Measurements from ENCODE around the gene PVALEF.
A peak's percentile ranks its signal among the peaks of the same experiment; 100 is the strongest.
"Not testable (repeated sequence)": the region's sequence is repeated elsewhere in the genome, so short reads cannot be mapped to it uniquely, and the experiment has no call there.

The PVALEF gene

DNA sequence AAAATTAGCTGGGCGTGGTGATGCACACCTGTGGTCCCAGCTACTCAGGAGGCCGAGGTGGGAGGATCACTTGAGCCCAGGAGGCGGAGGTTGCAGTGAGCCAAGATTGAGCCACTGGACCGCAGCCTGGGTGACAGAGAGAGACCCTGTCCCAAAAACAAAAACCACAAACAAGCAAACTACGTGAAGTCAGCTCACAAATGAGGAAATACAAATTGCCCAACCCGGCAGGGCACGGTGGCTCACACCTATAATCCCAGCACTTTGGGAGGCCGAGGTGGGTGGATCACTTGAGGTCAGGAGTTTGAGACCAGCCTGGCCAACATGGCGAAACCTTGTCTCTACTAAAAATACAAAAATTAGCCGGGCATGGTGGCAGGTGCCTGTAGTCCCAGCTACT lies 19.1 kb upstream of the PVALEF start:
- DNase-seq = peak; percentile 3

DNA sequence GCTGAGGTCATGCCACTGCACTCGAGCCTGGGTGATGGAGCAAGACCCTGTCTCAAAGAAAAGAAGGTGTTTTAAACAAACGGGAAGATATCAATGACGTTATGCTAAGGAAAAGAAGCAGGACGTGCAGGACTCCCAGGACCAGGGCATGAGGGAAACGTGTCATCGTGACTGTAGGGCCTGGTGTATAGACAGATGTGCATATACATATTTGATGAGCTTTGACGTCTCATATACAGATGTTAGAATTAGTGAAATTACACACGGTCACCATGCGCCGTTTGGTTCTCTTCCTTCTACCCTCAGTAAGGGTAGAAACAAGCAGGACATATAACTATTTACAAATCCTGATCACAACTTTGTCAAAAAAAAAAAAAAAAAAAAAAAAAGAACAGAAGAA lies 17.6 kb upstream of the PVALEF start:
- DNase-seq = no peak

DNA sequence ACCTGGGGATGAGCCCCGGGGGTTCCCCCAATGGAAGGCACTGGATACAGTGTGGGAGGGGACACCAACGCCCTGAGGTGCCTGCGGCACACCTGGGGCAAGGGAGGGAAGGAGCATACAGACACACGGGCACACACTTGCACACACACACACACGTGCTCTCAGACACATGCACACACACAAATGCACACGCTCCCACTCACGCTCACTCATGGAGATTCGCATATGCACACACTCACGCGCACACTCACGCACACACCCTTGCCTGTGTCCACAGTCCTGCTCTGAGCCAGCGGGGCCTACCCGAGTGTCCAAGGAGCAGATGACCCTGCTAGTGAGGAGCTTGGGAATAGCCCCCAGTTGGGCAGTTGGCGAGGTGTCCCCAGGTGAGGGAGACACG lies 16.7 kb upstream of the PVALEF start:
- no peak for DNase-seq

DNA sequence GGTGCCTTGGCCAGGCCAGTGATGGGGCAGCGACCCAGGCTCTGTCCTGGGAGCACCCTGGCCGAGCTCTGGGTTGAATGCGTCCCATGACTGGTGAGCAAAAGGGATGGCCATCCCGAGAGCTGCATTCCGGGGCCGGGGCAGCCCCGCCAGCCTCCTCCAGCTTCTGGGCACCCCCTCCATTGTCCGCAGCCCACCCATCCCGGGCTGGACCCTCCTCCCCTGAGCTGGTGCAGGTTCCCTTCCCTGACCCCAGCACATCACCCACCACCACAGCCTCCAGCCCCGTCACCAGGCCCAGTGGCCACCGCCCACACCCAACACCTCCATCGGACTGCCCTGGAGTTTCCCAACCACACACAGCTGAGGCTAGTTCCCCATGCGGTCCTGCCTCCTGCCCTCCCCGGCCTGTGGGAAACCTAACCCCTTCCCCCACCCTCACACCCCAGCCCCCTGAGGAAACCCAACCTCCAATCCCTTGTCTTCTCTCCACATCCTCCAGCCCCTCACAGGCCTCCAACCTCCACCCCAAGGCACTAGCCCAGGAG lies 16.2 kb upstream of the PVALEF start:
- no peak for DNase-seq

DNA sequence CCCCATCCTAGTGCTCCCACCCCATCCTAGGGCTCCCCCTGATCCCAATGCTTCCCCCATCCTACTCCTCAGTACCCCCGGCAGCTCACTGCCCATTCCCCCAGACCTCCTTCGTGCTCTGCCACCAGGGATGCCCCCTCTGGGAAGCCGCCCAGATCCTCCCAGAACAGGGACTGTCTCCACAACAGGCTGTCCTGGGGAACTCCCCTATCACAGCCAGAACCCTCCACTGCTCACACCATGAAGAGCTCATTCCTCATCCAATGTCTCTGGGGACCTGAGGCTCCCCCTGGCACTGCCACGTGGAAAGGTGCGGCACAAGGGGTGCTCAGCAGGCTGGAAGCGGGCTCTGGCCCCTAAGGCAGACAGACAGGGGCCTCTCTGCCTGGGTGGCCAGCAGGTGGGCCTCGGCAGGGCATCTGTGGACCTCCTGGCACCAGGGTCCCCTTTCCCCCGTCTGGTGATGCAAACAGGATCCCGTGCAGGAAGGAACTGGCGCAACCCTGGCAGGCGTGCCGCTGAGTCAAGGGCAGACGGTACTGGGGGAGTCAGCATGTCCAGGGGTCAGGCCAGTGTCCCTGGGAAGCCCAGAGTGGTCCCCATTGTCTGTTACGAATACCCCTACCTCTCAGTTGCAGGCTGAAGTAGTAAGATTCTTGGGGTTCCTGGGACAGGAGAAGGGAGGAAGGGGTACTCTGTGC lies 14.8 kb upstream of the PVALEF start:
- DNase-seq = no peak

DNA sequence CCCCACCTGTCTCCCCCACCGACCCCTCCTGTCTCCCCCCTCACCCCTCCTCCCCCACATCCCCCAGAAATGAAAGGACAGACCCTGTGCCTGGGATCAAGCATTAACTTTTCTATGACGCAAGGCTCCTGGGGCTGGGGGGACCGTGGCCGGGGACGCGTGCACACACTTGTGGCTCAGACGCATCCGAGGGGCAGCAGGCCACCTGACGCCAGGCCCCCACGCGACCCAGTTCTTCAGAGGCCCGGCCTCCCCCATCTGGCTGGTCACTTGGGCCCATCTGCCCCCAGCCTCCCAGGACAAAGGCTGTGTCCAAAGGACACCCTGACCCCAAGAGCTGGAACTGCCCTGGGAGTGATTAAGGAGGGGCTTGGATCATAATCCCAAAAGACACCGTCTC lies 14.0 kb upstream of the PVALEF start:
- no peak for DNase-seq

DNA sequence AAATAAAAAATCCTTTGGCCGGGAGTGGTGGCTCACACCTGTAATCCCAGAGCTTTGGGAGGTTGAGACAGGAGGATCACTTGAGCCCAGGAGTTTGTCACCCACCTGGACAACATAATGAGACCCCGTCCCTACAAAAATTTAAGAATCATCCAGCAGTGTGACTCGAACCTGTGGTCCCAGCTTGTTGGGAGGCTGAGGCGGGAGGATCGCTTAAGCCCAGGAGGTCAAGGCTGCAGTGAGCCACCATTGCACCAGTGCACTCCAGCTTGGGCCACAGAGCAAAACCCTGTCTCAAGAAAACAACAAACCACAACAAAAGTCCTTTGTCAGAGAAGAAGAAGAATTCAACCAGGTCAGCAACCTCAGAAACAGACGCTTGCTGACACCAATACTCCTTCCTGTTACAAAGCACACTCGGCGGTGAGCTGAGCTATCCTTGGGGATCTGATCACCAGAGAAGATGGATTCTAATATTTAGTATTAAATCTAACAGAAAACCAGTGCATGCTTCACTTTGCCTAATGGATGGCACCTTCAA lies 12.9 kb upstream of the PVALEF start:
- DNase-seq = no peak

DNA sequence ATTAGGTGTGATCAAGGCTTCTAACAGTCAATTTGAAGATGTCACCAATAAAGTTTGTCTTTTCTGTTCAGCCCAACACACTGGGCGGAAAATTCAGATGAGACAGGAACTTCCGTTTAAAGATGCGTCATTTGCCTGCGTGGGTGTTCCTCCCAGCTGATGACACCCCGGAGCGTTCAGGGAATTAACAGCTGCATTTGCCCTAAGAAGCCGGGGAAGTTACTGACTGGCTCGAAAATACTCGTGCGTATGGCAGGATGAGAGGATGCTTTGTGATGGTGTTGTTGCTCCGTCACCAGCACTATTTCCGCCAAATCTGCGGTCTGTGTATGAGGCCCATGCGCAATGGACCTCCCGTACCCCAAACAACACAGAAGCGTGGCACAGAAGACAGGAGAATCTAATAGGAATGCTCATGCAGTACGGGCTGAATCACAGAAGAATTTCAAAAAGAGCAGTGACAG lies 11.9 kb upstream of the PVALEF start:
- DNase-seq = peak; percentile 73

DNA sequence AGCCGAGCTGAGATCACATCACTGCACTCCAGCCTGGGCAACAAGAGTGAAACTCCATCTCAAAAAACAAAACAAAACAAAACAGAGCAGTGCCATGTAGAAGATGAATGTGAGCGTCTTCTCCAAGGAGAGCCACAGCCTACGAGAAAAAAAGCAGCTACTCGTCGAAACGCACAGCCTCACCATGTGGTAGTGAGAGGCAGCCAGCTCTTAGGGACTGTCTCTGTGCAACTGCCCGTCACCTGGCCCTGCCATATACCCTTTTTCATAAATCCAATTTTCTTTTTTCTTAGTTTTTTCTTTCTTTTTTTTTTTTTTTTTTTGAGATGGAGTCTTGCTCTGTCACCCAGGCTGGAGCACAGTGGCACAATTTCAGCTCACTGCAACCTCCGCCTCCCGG lies 11.3 kb upstream of the PVALEF start:
- DNase-seq = not testable (repeated sequence)

DNA sequence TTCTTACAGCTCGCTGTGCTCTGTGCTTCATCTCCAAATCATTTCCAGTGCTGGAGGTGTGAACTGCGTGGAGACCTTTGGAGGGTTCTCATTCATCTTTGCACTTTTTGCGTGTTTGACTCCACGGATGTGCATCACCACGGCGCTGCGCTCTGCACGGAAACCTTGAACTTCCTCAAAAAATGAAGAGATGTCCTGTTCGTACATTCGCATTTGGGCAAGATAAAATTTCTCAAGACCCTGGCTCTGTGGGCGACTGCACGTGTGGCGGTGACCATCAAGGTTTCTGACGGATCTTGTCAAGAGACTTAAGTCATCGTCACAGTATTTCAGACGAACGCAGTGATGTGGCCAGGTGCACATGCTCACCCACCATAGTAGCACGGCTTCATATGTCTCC lies 10.3 kb upstream of the PVALEF start:
- DNase-seq = peak; percentile 6

DNA sequence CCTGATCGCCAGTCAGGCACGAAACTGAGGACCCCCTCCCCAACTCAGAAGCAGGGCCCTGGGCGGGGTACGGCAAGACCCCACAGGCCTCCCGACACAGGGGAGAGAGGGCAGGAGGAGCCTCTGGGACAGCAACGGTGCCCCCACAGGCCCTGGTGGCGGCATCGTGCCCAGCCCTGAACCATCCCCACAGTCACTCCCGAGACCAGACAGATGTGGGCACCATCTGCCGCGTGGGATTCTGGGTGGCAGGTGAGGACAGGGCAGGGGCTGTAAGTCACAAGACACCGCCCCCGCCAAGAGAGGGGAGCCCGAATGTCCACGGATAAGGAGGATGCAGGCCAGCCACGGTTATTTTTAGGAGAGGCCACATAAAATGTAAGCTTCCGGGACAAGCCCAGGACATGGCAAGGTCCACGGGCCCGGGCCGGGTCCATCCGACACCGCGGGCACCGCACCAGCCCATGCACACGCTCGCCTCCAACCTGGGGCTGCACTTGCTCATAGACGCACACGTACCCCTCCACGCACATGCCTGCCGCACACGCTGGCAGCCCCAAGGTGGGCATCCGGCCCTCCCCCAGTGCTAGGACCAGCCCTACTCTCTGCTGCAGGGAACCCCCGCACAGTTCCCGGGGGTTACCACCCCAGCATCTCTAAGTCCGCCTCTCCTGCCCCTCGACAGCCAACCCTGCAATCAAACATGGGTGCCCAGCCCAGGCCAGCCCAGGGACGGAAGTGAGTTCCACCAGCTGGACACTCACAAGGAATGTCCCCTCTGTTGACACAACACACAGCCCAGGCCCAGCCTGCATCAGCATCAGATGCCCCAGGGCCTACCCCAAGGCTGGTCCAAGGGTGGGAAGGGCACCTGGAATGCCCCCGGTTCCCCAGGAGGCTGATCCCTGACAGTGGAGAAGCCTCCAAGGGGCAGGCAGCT lies 8.2 kb upstream of the PVALEF start:
- DNase-seq = no peak

DNA sequence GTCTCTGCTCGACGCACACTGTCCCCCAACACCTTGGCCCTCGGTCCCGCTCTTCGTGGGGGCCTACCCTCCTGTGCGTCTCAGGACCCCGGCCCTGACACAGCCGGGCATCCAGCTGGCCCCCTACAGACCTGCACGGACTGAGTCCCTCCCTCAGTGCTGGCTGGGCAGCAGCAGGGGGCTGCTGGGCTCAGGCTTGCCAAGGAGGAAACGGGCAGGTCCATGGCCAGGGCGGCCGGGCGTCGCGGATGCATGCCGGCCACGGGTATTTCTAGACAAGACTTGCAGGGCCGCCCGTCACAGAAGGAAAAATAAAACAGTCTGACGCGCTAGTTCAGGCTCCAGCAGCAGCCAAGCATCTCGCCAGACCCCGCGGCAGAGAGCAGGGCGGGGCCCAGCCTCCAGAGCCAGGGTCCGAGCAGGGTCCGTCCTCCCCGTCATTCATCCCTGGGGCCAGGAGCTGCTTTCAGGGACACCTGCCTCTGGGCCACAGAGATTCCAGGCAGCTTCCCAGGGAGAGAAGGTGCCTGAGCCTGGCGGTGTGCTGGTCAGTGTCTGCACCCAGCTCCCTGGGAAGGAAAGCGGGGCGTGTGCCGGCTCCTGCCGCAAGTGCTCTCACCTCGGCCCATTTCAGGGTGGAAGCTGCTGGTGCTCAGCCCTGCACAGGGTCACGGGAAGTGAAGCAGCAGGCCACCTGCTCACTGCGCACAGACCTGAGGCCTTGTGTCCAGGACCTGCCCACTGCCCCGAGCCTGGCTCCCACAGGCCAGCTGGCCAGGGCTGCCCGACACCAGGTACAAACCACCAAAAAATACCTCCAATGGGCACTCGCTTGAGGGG lies 7.2 kb upstream of the PVALEF start:
- DNase-seq = no peak

DNA sequence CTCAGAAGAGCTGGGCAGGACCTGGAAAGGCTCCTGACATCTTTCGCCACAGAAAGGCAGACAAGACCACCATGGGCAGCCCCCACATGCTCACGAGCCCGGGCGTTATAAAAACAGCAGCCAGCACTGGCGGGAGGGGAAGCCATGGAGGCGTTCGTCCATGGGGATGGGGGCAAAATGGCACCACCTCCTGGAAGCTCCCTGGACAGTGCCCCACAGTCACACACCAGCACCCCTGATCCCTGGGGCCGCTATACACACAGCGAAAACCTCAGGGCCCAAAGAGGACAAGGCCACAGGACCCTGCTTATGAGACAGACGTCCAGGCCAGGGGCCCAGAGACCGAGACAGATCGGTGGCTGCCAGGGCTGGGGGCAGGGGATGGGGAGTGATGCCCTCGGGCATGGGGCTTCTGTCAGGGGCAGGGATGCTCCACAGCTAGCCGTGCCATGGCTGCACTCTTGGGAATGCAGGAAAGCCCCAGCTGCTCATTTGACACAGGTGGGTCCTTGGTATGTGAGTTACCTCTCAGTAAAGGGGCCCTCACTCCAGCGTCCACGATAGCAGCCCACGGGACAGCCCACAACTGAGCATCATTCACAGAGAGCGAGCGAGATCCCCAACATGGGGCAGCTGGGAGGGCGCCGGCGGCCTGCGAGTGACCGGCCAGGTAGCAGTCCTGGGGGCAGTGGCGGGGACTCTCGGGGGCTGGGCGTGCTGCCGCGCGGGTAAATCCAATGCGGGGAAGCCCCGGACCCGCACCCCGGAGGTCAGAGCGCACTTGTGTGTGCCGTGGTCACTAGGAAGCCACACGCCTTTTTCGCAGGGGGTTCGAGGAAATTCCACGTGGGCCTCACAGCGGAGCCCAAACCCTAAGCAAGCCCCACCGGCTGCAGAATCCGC lies 6.4 kb upstream of the PVALEF start:
- no peak for DNase-seq

DNA sequence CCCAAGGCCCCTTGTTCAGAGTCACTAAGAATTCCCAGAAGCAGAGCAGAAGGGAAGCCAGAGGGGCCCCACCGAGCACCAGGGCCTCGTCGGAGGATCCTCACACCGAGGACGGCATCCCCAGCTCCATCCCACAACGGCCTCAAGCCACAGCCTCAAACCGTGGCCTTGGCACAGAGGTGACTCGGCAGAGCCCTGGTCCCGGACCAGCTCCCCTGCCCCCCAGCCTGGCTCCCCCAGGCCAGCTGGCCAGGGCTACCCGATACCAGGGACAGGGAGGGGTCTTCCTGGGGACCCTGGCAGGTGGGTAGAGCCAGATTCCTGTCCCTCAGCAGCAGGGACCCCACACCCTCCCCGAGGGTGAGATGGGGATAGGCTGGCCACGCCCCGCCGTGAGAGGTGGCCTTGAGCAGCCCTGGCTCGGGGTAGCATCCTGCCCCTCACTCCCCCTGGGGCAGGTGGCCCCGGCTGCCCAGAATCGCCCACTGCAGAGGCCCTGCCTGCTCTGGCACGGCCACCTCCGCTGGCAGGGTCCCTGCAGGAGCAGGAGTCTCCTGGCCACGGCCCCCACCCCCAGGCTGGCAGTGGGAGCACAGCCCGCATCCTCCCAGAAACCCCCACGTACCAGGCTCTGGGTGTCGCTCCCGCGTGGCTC lies 5.6 kb upstream of the PVALEF start:
- no peak for DNase-seq

DNA sequence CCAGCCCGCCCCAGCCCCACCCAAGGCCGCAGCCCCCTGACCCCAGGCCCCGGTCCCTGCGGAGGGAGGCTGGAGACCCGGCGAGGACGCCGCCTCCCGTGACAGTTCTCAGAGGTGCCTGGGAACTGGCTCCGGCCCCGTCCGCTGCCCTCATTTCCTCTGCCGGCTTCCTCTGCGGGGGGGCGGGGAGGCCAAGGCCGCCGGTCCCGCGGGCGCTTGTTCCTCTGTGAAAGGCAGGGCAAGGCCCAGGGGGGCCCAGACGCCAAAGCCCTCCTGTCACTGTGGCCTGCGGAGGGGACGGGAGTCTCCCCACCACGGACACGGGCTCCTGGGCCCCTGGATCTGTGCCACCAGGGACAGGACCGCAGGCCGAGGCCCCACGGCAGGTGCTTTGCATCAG lies 5.0 kb upstream of the PVALEF start:
- DNase-seq = no peak

DNA sequence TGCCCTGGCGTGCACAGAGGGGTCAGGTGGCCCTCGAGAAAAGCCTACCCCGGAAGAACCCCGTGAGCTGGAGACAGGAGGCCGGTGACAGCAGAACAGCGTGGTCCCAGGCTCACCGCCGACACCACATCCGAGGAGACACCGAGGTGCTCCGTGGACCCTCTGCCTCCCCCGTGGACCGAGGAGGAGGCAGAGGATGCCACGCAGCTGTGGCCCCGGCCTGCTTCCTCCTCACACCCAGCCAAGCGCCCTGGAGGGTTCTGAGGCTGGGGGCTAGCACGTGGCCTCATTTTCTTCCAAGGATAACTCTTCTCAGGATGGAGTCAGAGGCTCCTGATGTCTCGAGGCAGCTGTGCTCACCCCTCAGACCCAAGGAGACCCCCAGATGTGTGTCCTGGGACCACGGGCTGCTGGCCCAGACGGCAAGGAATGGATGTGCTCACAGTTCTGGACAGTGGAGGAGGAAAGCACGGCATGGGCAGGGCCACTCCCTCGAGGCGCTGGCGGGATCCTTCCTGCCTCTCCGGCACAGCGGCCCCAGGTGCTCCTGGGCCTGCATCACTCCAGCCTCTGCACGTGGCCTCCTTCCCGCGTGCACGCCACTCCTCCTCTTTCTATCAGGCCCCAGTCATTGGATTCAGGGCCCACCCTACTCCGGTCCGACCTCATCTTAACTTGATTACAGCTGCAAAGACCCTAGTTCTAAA lies 4.4 kb upstream of the PVALEF start:
- DNase-seq = no peak

DNA sequence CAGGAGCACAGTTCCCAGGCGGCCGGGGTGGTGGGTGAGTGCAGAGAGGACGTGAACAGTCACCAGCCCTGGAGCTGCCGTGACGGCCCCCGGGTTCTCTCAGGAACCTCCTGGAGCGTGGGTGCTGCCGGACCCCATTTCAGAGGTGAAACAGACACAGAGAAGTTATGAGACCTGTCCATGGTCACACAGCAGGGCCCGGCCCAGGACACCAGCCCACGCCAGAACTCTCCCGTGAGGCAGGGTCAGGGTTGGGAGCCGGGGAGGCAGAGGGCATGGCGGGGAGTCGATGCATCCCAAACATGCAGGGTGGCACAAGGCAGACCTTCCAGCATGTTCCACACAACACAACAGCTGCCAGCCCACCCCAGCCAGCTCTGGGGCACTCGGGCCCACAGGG lies 3.8 kb upstream of the PVALEF start:
- DNase-seq = no peak

DNA sequence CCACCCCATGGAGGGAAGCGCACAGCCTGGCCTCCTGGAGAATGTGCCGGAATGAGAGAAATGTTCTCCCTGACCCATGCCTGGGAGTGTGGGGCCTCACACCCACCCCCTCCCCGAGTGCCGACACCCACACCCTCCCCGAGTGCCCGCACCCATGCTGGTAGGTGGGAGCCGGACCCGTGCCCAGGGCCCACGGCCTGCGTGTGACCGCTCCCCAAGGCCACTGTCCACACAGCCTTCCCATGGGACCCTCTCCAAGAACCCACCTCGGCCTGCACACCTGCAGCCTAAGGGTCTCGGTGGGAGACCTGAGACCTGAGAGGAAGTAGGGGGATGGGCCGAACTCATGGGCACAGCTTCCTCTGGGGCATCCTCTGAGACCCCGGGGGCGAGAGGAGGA lies 3.3 kb upstream of the PVALEF start:
- no peak for DNase-seq

DNA sequence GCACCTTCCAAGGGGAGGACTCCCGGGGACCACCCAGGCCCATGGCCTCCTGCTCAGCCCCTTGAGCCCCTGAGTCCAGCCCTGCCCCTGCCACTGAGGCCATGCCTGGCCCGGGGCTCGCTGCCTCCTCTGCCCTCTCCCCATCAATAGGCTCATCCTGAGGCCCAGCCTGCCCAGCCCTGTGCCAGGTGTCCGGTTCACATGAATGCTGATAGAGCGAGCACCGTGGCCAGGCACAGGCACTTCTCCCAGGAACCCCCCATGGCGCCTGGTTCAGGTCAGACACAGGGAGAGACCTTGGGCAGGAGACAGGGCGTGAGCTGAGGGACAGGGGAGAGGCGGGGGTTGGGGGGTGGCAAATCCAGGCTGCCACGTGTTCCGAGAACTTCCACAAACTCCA lies 2.8 kb upstream of the PVALEF start:
- DNase-seq = no peak

DNA sequence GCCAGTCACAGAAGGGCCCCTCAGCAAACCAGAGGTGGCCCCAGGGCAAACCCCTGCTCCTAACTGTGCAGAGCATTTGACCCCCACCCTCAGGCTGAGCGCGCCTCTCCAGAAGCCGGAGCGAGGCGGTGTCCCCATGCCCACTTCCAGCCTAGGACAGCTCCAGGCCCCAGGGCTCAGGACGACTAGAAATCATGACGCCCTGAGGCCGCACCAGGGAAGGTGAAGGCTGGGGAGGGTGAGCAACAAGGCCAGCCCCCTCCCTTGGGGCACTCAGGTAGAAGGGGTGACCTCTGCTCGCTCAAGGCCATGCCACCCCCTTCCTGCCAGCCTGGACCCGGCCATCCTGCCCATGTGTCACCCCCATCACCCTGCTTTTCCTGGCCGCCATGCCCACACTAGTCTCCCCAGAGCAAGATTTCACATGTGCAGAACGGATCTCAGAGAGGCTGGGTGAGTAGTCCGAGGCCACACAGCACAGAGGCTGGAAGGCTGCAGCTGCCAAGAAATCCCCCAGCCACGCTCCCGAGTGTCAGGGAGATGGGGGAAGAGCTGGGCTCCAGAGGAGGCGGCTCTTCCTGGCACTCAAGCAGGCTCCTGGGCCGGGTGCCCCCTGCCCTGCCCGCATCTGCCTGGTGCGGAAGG lies 2.1 kb upstream of the PVALEF start:
- no peak for DNase-seq

Data from MV-4-11 (cell line).